IMR-90 (cell line): ENCODE data around the gene BEGAIN. TPM values are rescaled to one million over a fixed set of nuclear protein-coding genes. Genes with fewer than 3 reads are reported as not detected.
A peak's percentile ranks its signal among the peaks of the same experiment; 100 is the strongest.

ENCODE experiments used
- ATAC-seq: fragments of 200-7000 bp; cut with Tn5 transposase; 2 replicates; pipeline ENCODE4 v1.9.1; 2020; ENCODE audit warnings: low read depth, mild to moderate bottlenecking, moderate library complexity
- BruUV-seq: library from RNA; stranded (reverse); fragments of 400-500 nt; replicated peaks from 2 replicates; lab custom pipeline; 2021; lab: Mats Ljungman, UMichigan
- CTCF ChIA-PET: fragments of 300-600 bp; formaldehyde crosslinking; extraction: SDS; loops from one replicate; lab custom pipeline; 2021; ENCODE audit warnings: antibody characterized with exemption; lab: Yijun Ruan, JAX
- POLR2A ChIA-PET: fragments of 300-600 bp; sonication (Branson Sonifier 250); formaldehyde crosslinking; loops from one replicate; lab custom pipeline; 2022; ENCODE audit warnings: antibody characterized with exemption; ENCODE audit not compliant: unreplicated experiment; lab: Charles Lee
- DNase-seq: peaks from one replicate; pipeline ENCODE4 v3.0.0; 2013
- H2AFZ ChIP-seq: replicated peaks from 2 replicates; pipeline ENCODE3; 2013; ENCODE audit warnings: low read length, mild to moderate bottlenecking; ENCODE audit not compliant: poor library complexity
- H2AK5ac ChIP-seq: 2 replicates; pipeline ENCODE4 v1.6.1; 2013; ENCODE audit warnings: low read depth, low read length, inconsistent platforms
- H2AK9ac ChIP-seq: replicated peaks from 2 replicates; pipeline ENCODE3; 2013; ENCODE audit warnings: mild to moderate bottlenecking, low read depth, low read length, moderate library complexity; ENCODE audit not compliant: poor library complexity
- H2BK120ac ChIP-seq: 2 replicates; pipeline ENCODE4 v1.6.1; 2013; ENCODE audit warnings: low read depth, low read length, inconsistent platforms
- H2BK15ac ChIP-seq: 3 replicates; pipeline ENCODE4 v1.6.1; 2013; ENCODE audit warnings: low read depth, low read length, inconsistent platforms
- H2BK20ac ChIP-seq: 2 replicates; pipeline ENCODE4 v1.6.1; 2013; ENCODE audit warnings: low read depth, mild to moderate bottlenecking, inconsistent platforms, low read length, moderate library complexity
- H2BK5ac ChIP-seq: 2 replicates; pipeline ENCODE4 v1.6.1; 2013; ENCODE audit warnings: mild to moderate bottlenecking, low read depth, low read length, inconsistent platforms; ENCODE audit not compliant: poor library complexity, severe bottlenecking
- H3K14ac ChIP-seq: replicated peaks from 2 replicates; pipeline ENCODE4 v1.6.1; 2013; ENCODE audit warnings: low read depth, low read length, inconsistent platforms
- H3K18ac ChIP-seq: 2 replicates; pipeline ENCODE4 v1.6.1; 2013; ENCODE audit warnings: low read depth, low read length, control low read depth
- H3K23ac ChIP-seq: 2 replicates; pipeline ENCODE4 v1.6.1; 2013; ENCODE audit warnings: low read depth, low read length, inconsistent platforms
- H3K27ac ChIP-seq: 2 replicates; pipeline ENCODE4 v1.5.1; 2013; ENCODE audit warnings: mild to moderate bottlenecking, control low read depth, low read length; ENCODE audit not compliant: insufficient read depth
- H3K27me3 ChIP-seq: 2 replicates; pipeline ENCODE4 v1.6.1; 2013; ENCODE audit warnings: low read length; ENCODE audit not compliant: control insufficient read depth, insufficient read depth
- H3K36me3 ChIP-seq: 2 replicates; pipeline ENCODE4 v1.6.1; 2013; ENCODE audit warnings: low read length, mixed read lengths; ENCODE audit not compliant: control insufficient read depth, insufficient read depth
- H3K4ac ChIP-seq: 2 replicates; pipeline ENCODE4 v1.6.1; 2013; ENCODE audit warnings: low read depth, low read length, inconsistent platforms
- H3K4me1 ChIP-seq: 2 replicates; pipeline ENCODE4 v1.6.1; 2013; ENCODE audit warnings: low read length, mixed read lengths; ENCODE audit not compliant: control insufficient read depth, insufficient read depth
- H3K4me2 ChIP-seq: 2 replicates; pipeline ENCODE4 v1.6.1; 2013; ENCODE audit warnings: low read depth, mild to moderate bottlenecking, control low read depth, low read length, moderate library complexity
- H3K4me3 ChIP-seq: 2 replicates; pipeline ENCODE4 v1.5.1; 2013; ENCODE audit warnings: low read depth, mild to moderate bottlenecking, control low read depth, low read length, moderate library complexity; ENCODE audit not compliant: insufficient read depth
- H3K56ac ChIP-seq: 2 replicates; pipeline ENCODE4 v1.6.1; 2013; ENCODE audit warnings: low read length, inconsistent platforms; ENCODE audit not compliant: insufficient read depth; ENCODE audit errors: extremely low read depth
- H3K79me1 ChIP-seq, 2 experiments: 2 replicates each; pipeline ENCODE4 v1.6.1; 2013; ENCODE audit warnings: low read length in 2 of 2, inconsistent platforms in 1 of 2, low read depth in 1 of 2
- H3K9ac ChIP-seq: 2 replicates; pipeline ENCODE4 v1.6.1; 2013; ENCODE audit warnings: low read depth, low read length, control low read depth
- H3K9me1 ChIP-seq: 2 replicates; pipeline ENCODE4 v1.6.1; 2013; ENCODE audit warnings: low read length, inconsistent platforms; ENCODE audit not compliant: insufficient read depth
- H3K9me3 ChIP-seq: 2 replicates; pipeline ENCODE4 v1.6.1; 2013; ENCODE audit warnings: low read length; ENCODE audit not compliant: control insufficient read depth, insufficient read depth
- H4K20me1 ChIP-seq: 2 replicates; pipeline ENCODE4 v1.6.1; 2013; ENCODE audit warnings: low read length, inconsistent platforms; ENCODE audit not compliant: insufficient read depth
- H4K5ac ChIP-seq: 2 replicates; pipeline ENCODE4 v1.6.1; 2013; ENCODE audit warnings: mild to moderate bottlenecking, low read depth, low read length, control low read depth
- H4K8ac ChIP-seq, 2 experiments: 2 replicates each; pipeline ENCODE4 v1.6.1; 2013; ENCODE audit warnings: low read depth in 2 of 2, low read length in 2 of 2, control low read depth in 1 of 2, inconsistent platforms in 1 of 2
- H4K91ac ChIP-seq: 2 replicates; pipeline ENCODE4 v1.6.1; 2013; ENCODE audit warnings: low read depth, low read length, inconsistent platforms; ENCODE audit not compliant: insufficient read depth
- BHLHE40 ChIP-seq: fragments of 150-350 bp; IDR thresholded peaks from 2 replicates; pipeline ENCODE4 v1.6.1; 2016; ENCODE audit warnings: mild to moderate bottlenecking, low read depth, low read length
- CEBPB ChIP-seq: IDR thresholded peaks from 2 replicates; pipeline ENCODE4 v1.6.1; 2012; ENCODE audit warnings: low read depth, low read length, improper control_type of control experiment
- CHD1 ChIP-seq: IDR thresholded peaks from 2 replicates; pipeline ENCODE4 v1.6.1; 2012; ENCODE audit warnings: low read depth, low read length, improper control_type of control experiment
- FOS ChIP-seq: fragments of 150-350 bp; IDR thresholded peaks from 2 replicates; pipeline ENCODE4 v1.6.1; 2016; ENCODE audit warnings: low read depth, low read length
- MAFK ChIP-seq: IDR thresholded peaks from 2 replicates; pipeline ENCODE4 v1.6.1; 2012; ENCODE audit warnings: low read depth, low read length, improper control_type of control experiment
- MAZ ChIP-seq: IDR thresholded peaks from 2 replicates; pipeline ENCODE4 v1.6.1; 2012; ENCODE audit warnings: low read depth, mild to moderate bottlenecking, low read length, improper control_type of control experiment, moderate library complexity, borderline replicate concordance
- MXI1 ChIP-seq: IDR thresholded peaks from 2 replicates; pipeline ENCODE4 v1.6.1; 2012; ENCODE audit warnings: low read depth, mild to moderate bottlenecking, low read length, moderate library complexity, borderline replicate concordance
- NFE2L2 ChIP-seq: fragments of 150-350 bp; IDR thresholded peaks from 2 replicates; pipeline ENCODE4 v1.6.1; 2016; ENCODE audit warnings: low read depth, mild to moderate bottlenecking, low read length
- POLR2A ChIP-seq: IDR thresholded peaks from 2 replicates; pipeline ENCODE4 v1.6.1; 2012; ENCODE audit warnings: mild to moderate bottlenecking, low read depth, low read length
- RAD21 ChIP-seq: IDR thresholded peaks from 2 replicates; pipeline ENCODE4 v1.6.1; 2012; ENCODE audit warnings: low read length, improper control_type of control experiment
- RCOR1 ChIP-seq: IDR thresholded peaks from 2 replicates; pipeline ENCODE4 v1.6.1; 2012; ENCODE audit warnings: mild to moderate bottlenecking, low read length, improper control_type of control experiment; ENCODE audit not compliant: insufficient replicate concordance
- RFX5 ChIP-seq: IDR thresholded peaks from 2 replicates; pipeline ENCODE4 v1.8.0; 2012; ENCODE audit warnings: low read depth, mild to moderate bottlenecking, low read length, moderate library complexity
- SMC3 ChIP-seq: fragments of 150-350 bp; IDR thresholded peaks from 2 replicates; pipeline ENCODE4 v1.6.1; 2016; ENCODE audit warnings: low read depth, mild to moderate bottlenecking, antibody characterized with exemption, low read length, moderate library complexity
- WGBS, 2 experiments: methylation state at CpG; one replicate each; pipeline versions ENCODE4 v1.1.5 to v1.1.7; 2013; ENCODE audit warnings: missing lambda C conversion rate in 2 of 2; ENCODE audit not compliant: insufficient read length in 1 of 2; ENCODE audit errors: extremely low coverage in 2 of 2; 5-methylcytosine and 5-hydroxymethylcytosine counted together
- dilution Hi-C: fragments of 300-500 bp; cut with HindIII; formaldehyde crosslinking; loops from one replicate; pipeline ENCODE4 v1.14.3; 2018; ENCODE audit warnings: low sequenced_read_pairs; ENCODE audit not compliant: unreplicated experiment
- in situ Hi-C: fragments of 300-500 bp; cut with MboI; formaldehyde crosslinking; loops from 3 replicates; pipeline ENCODE4 v1.14.3; 2019; ENCODE audit warnings: low sequenced_read_pairs, inconsistent platforms, mixed read lengths
- intact Hi-C: fragments of 100-400 bp; cut with micrococcal nuclease; formaldehyde crosslinking; loops from 2 replicates; pipeline ENCODE4 v1.10.0; 2022
- polyA plus RNA-seq, 3 experiments: library from polyadenylated mRNA; depleted of rRNA; stranded (reverse); fragments of >200 nt; gene quantifications; 2 replicates each; pipeline ENCODE4 v1.2.3, GENCODE V29; 2012; ENCODE audit warnings: low replicate concordance in 1 of 3
- total RNA-seq: library from RNA; depleted of rRNA; stranded (reverse); fragments of >200 nt; gene quantifications from 2 replicates; pipeline ENCODE4 v1.2.3, GENCODE V29; 2012
- TF ChIP-seq, protein P1 (sequence below): fragments of 150-350 bp; IDR thresholded peaks from 2 replicates; pipeline ENCODE4 v1.6.1; 2016; ENCODE audit warnings: low read depth, mild to moderate bottlenecking, low read length, moderate library complexity, borderline replicate concordance
- TF ChIP-seq, protein P2 (sequence below): fragments of 150-350 bp; IDR thresholded peaks from 2 replicates; pipeline ENCODE4 v1.6.1; 2017; ENCODE audit warnings: mild to moderate bottlenecking, antibody characterized with exemption, low read length, low read depth
- TF ChIP-seq, protein P3 (sequence below): conservative IDR thresholded peaks from 2 replicates; pipeline ENCODE4 v1.5.1; 2012; ENCODE audit warnings: mild to moderate bottlenecking, low read depth, low read length, improper control_type of control experiment

BEGAIN gene
- total and polyA plus RNA-seq, 2 of the 4 experiments (the other 2 are of a cell fraction), result 0.18 to 0.99 TPM

DNA sequence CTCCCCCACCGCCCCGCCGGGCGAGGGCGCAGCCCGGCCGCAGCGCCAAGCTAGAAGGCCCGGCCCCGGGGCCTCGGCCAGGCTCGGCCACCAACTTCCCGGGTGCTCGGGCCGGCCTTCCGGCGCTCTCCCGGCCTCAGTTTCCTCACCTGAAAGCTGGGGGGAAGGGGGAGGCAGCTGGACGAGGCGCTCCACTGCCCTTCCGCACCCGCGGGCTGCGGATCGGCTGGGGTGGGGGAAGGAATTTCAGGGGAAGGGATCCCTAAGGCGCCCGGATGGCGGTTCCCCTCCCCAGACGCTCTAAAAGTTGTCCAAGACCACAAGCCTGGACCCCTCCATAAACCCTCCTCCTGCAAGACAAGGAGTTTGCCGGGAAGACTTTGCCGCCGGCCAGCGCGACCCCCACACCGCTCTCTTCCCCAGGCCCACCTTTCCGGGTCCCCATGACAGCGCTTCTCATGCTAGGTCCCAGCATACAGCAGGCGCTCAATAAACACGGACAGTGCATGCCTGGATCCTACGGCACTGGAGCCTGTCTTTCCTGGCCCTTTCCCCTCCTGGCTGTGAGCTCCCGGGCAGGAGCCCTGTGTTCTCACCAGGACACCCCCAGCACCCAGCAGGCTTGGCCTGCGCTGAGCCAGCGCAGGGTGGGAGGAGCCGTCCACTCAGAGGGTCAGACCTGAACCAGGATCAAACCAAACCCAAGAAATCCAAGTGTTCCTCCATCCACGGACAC, 18.1 kb downstream of the BEGAIN start:
- ATAC-seq, result peak; percentile 30; the same call in 1 of the 2 replicates
- H2BK20ac ChIP-seq, result no peak overlapping the region
- H4K20me1 ChIP-seq, result no peaks in the 10 kb centered on the region
- no peaks in the 10 kb centered on the region for H3K79me1 ChIP-seq
- BruUV-seq, result no TSS peak
- no peak overlapping the region for H4K91ac ChIP-seq
- in situ Hi-C loops, result no loop called here
- no peak overlapping the region for H3K18ac ChIP-seq
- no peak overlapping the region for H3K9ac ChIP-seq
- no peak for TF ChIP-seq NFE2L2
- TF ChIP-seq POLR2A, result no peak
- TF ChIP-seq BHLHE40, result no peak
- TF ChIP-seq SMC3, result no peak
- no peak for TF ChIP-seq CEBPB
- TF ChIP-seq RCOR1, result no peak
- no peak for TF ChIP-seq FOS
- TF ChIP-seq, protein P1, sequence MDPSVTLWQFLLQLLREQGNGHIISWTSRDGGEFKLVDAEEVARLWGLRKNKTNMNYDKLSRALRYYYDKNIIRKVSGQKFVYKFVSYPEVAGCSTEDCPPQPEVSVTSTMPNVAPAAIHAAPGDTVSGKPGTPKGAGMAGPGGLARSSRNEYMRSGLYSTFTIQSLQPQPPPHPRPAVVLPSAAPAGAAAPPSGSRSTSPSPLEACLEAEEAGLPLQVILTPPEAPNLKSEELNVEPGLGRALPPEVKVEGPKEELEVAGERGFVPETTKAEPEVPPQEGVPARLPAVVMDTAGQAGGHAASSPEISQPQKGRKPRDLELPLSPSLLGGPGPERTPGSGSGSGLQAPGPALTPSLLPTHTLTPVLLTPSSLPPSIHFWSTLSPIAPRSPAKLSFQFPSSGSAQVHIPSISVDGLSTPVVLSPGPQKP, result no peak
- TF ChIP-seq MAZ, result no peak
- TF ChIP-seq MAFK, result no peak
- no peak for TF ChIP-seq RFX5
- TF ChIP-seq CHD1, result no peak
- TF ChIP-seq, protein P2, sequence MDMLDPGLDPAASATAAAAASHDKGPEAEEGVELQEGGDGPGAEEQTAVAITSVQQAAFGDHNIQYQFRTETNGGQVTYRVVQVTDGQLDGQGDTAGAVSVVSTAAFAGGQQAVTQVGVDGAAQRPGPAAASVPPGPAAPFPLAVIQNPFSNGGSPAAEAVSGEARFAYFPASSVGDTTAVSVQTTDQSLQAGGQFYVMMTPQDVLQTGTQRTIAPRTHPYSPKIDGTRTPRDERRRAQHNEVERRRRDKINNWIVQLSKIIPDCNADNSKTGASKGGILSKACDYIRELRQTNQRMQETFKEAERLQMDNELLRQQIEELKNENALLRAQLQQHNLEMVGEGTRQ, result no peak
- TF ChIP-seq MXI1, result no peak
- TF ChIP-seq, protein P3, sequence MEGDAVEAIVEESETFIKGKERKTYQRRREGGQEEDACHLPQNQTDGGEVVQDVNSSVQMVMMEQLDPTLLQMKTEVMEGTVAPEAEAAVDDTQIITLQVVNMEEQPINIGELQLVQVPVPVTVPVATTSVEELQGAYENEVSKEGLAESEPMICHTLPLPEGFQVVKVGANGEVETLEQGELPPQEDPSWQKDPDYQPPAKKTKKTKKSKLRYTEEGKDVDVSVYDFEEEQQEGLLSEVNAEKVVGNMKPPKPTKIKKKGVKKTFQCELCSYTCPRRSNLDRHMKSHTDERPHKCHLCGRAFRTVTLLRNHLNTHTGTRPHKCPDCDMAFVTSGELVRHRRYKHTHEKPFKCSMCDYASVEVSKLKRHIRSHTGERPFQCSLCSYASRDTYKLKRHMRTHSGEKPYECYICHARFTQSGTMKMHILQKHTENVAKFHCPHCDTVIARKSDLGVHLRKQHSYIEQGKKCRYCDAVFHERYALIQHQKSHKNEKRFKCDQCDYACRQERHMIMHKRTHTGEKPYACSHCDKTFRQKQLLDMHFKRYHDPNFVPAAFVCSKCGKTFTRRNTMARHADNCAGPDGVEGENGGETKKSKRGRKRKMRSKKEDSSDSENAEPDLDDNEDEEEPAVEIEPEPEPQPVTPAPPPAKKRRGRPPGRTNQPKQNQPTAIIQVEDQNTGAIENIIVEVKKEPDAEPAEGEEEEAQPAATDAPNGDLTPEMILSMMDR, result no peak
- TF ChIP-seq RAD21, result no peak
- no peak overlapping the region for H2AK9ac ChIP-seq
- H3K4ac ChIP-seq, result no peak overlapping the region
- no peak overlapping the region for H2BK120ac ChIP-seq
- WGBS, 2 experiments, result 5% methylated on average over 12 of the region's 45 CpGs; no CpG with 5 or more reads in 1 of the 2 experiments
- H3K9me1 ChIP-seq, result no peaks in the 10 kb centered on the region
- POLR2A ChIA-PET, result no interaction called here
- DNase-seq, result no peak
- H2AK5ac ChIP-seq, result no peak overlapping the region
- no peak overlapping the region for H4K5ac ChIP-seq
- intact Hi-C loops, result no loop called here
- no peaks in the 10 kb centered on the region for H3K9me3 ChIP-seq
- no peak overlapping the region for H2BK5ac ChIP-seq
- dilution Hi-C loops, result no loop called here
- CTCF ChIA-PET, result no interaction called here
- no peak overlapping the region for H2AFZ ChIP-seq
- H3K4me3 ChIP-seq, result no peak overlapping the region
- H3K14ac ChIP-seq, result no peak overlapping the region
- H4K8ac ChIP-seq, result no peak overlapping the region
- H3K23ac ChIP-seq, result no peak overlapping the region
- peaks cover 3% of the 10 kb centered on the region; the same call in 1 of the 2 replicates for H3K4me1 ChIP-seq
- H3K27ac ChIP-seq, result no peak overlapping the region
- peaks cover 85% of the 10 kb centered on the region for H3K27me3 ChIP-seq
- H3K36me3 ChIP-seq, result no peaks in the 10 kb centered on the region
- no peak overlapping the region for H3K56ac ChIP-seq
- no peak overlapping the region for H3K4me2 ChIP-seq
- no peak overlapping the region for H2BK15ac ChIP-seq
